Left lobe of liver (tissue), 2 donors: ENCODE results near the gene FARP1. TPM values are rescaled to one million over a fixed set of nuclear protein-coding genes. Genes with fewer than 3 reads are reported as not detected.

Source experiments
- ATAC-seq: fragments of 200-7000 bp; cut with Tn5 transposase; one replicate; pipeline ENCODE4 v1.9.1; 2020; ENCODE audit warnings: mild to moderate bottlenecking, moderate library complexity
- DNase-seq: peaks from one replicate; pipeline ENCODE4 v3.0.0-alpha.2; 2020; ENCODE audit warnings: low spot score
- total RNA-seq: library from RNA; stranded (reverse); gene quantifications from one replicate; pipeline ENCODE4 v1.2.1, GENCODE V29; 2021
- donor health status: DM: no; HTN: no; CAD: no; lungs with moderate emphysema.
- donor health status: DM: no; HTN: yes; CAD: no.

FARP1 gene
- total RNA-seq, 1 donor from 2014 or later = 78.8 TPM

GRCh38 chr13:98451676-98452470 is 309.0 kb downstream of the FARP1 start:
- no peak for DNase-seq
- no peak for ATAC-seq

- DNase-seq = no peak
- ATAC-seq = no peak
Observed at GRCh38 chr13:98452851-98453843, 310.3 kb downstream of the FARP1 start.

GRCh38 chr13:98454389-98454881 is 311.5 kb downstream of the FARP1 start:
- ATAC-seq = peak; percentile 82
- DNase-seq = no peak

- DNase-seq = no peak
- no peak for ATAC-seq
Observed at GRCh38 chr13:98456413-98456845, 313.5 kb downstream of the FARP1 start.

DNA sequence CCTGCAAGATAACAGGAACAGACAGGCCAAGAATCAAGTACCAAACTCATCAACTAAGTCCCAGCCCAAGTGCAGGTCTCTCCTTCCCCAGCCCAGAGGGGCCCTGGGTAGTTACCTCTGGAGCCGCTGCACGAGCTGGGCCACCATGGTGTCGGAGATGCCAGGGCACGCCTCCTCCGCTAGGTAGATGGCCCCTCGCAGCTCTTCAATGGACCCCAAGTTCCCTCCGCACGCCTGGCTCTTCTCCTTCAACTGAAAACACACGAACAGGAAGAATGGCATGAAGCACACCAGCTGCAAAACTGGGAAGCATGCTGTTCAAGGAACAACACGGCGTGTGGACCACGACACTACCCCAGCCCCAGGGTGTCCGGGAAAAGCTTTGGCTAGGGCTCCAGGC is 314.2 kb downstream of the FARP1 start:
- ATAC-seq = no peak
- DNase-seq = no peak

DNA sequence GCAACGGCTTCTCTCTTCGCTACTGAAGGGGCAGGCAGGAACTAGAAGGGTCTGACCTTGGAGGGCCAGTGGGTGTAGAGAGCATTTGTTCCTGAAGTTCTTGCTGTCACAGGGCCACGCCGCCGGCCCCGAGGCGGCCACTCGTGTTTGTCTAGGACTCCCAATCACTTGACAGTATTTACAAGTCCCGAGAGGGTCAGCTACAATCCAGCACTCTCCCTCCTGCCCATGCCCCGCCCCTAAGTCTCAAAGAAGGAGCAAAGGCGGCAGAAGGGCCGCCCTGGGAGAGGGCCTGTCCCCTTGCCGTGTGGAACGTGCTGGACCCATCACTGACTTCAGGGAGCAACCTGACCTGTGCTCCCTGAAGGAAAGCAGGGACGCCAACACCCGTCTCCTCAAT is 315.5 kb downstream of the FARP1 start:
- DNase-seq = no peak
- ATAC-seq = no peak

GRCh38 chr13:98459171-98459681 is 316.3 kb downstream of the FARP1 start:
- ATAC-seq (no peak), DNase-seq (no peak)

DNA sequence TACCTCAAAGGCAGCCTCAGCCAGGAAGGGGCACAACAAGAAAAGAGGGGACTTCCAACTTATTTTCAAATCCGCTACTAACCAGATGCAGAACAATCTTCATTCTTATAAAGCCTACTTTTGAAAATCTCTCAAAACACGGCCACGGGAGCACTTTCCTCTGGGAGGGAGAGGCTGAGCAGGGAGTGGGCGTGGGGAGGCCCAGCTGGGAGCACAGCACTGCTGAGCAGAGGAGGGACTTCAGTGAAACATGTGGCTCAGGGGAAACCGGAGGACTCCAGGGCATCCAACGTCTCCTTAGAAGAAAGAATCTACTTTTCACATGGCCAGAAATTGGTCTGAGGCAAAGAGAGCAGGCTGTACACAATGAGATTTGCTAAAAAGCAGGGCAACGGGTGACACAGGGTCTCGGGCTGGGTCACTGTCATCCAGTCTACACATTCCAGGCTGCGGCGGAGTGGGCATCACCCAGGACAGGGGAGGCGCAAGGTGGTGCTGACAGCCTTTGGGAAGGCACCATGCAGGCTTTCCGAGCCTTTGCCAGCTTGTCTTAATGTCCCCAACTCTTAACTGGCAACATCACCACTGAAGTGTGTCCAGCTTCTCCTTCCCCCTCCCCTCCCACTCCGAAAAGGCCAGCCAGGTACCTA is 317.0 kb downstream of the FARP1 start:
- no peak for ATAC-seq
- DNase-seq = no peak

DNA sequence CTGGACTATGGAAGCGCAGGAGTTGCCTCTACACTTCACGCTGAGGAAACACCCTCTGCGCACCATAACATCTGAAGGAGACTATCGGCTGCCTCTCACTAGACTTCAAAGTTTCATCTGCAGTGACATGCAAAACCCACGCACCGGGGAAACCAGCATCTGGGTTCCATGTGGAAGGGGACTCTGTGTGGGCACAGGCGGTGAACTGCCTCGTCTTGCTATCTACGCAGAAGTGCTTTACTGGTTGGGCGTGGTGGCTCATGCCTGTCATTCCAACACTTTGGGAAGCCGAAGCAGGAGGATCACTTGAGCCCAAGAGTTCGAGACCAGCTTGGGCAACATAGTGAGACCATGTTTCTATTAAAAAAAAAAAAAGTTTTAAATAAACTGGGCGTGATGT is 317.6 kb downstream of the FARP1 start:
- DNase-seq (no peak), ATAC-seq (no peak)

DNA sequence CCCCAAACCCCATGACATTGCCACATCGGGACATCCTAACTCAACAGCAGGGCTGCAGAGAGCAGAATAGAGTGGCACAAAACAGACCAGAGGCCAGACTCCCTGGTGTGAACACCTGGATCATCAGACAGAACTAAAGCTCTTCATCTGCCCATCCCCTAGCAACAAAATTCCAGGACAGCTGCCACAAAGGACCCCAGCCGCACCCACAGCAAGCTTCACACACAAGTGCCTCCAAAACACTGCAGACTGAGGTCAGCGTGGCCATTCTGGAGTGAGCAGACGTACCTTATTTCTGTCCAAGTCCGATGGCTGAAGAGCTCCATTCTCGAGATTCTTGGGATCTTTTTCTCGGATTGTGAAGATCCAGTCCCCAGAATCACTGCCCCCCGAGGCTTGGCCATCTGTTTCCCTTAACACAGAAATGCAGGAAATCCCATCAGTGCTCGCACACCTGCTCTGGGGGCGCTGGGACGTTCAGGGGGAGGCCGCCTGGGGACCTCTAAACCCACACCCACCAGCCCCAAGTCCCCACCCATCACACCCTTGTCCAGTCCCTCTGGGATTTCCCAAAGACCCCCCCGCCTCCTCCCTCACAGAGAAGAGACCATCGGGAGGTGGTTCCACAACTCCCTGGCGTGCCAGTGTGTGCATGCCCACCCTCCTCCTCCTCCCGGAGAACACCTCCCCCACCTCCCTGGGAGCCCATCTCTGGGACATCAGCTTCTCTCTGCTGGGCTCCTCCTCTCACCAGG is 318.8 kb downstream of the FARP1 start:
- no peak for ATAC-seq
- no peak for DNase-seq

DNA sequence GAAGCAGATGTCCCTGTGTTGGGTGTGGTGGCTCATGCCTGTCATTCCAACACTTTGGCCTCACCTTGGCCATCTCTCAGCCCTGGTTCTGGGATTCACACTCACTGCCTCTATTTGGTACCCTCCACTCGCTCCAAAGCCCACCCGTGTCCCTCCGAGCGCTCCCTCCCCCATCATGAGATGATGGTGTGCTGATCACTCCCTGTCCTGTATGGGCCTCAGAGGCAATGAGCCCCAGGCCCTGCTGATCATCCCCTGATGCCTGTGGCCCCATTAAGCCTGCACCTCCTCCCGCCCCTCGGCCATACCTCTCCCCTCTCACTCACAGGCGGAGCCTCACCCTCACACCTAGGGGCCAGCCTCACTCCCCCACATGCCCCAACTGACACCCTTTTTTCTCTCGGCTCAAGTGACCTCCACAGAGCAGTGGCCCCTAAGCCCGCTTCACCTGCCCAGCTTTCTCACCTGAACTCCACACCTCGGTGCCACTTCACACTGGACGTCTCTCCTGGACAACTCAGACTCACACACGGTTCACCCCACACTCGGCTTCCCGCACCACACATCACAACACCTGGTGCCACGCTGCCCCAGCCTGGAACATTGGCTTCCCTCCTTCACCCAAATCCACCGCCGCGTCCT is 319.5 kb downstream of the FARP1 start:
- DNase-seq = no peak
- ATAC-seq = no peak

DNA sequence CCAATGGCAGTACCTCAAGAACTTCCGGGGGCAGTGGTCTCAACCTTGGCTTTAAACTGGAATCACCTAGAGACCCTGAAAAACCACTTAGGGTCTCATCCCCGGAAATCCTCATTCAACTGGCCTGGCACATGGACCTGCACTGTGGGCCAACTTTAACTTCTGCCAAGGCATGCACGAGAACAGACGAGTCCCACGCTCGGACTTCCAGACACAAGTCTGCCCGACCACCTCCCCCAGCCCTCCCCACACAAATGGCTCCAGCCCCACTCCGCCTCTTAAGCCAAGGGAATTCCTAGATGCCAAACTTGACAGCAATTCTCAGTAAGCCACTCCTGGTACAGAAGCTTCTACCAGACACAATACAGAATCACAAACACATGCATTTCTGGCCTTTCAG is 320.1 kb downstream of the FARP1 start:
- no peak for ATAC-seq
- DNase-seq = no peak

- DNase-seq (no peak), ATAC-seq (peak; percentile 52)
Observed at GRCh38 chr13:98466634-98467236, 323.8 kb downstream of the FARP1 start.

- DNase-seq = no peak
- peak; percentile 78 for ATAC-seq
Observed at GRCh38 chr13:98467263-98467985, 324.5 kb downstream of the FARP1 start.

DNA sequence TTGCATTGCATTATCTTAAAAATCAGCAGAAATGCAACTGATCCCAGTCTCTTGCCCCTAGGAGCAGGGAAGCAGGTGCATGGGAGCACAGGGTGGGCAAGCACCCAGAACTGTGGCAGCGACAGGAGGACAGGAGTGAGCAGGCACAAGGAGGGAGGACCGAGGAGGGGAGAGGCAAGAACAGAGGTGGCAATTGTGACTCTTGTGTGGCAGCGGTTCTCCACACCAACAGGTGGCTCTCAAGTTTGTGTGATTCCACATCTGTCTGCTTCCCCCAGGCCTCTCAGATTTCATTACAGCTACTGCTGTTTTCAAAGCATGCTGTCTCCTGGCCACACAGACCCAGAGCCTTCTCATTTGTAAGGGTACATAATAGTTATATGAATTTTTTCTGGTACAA is 325.5 kb downstream of the FARP1 start:
- ATAC-seq (no peak), DNase-seq (no peak)

GRCh38 chr13:98468929-98469328 is 326.0 kb downstream of the FARP1 start:
- no peak for ATAC-seq
- no peak for DNase-seq

GRCh38 chr13:98470920-98471319 is 328.0 kb downstream of the FARP1 start:
- DNase-seq = no peak
- no peak for ATAC-seq

DNA sequence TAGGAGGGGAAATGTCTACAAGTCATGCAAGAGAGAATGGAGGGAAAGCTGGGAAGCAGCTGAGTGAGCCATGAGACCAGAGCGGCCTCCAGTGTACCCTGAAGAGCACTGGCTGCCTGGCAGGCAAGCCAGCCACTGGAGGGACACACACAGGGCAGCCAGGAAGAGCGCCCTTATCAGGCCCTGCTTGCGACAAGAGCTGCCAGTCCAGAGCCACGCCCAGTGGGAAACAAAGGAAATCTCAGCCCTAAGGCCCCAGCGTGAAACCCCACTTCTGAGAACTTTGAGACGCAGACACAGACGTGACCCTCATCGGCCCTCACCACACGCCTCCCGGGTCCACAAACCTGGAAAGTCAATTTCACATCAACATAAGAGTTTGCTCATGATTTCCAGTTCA is 329.0 kb downstream of the FARP1 start:
- ATAC-seq (peak; percentile 51), DNase-seq (peak; percentile 70)
